AG09309 (cell line): Measurements from ENCODE around the gene PDE4D.
"Not testable (repeated sequence)": the region's sequence is repeated elsewhere in the genome, so short reads cannot be mapped to it uniquely, and the experiment has no call there.

Experiments
- DNase-seq: peaks from one replicate; pipeline ENCODE4 v3.0.0-alpha.2; 2010; ENCODE audit warnings: low read depth
- H3K4me3 ChIP-seq: 2 replicates; pipeline ENCODE4 v1.5.1; 2011; ENCODE audit warnings: mild to moderate bottlenecking, low read depth, low read length, moderate library complexity; ENCODE audit not compliant: control insufficient read depth
- CTCF ChIP-seq: IDR thresholded peaks from 2 replicates; pipeline ENCODE4 v1.5.1; 2011; ENCODE audit warnings: mild to moderate bottlenecking, low read depth, low read length, inconsistent platforms; ENCODE audit not compliant: insufficient read depth, control insufficient read depth; ENCODE audit errors: missing control alignments

Gene PDE4D

GRCh38 chr5:58961631-58962280, 931.8 kb downstream of the PDE4D start:
- no peak for DNase-seq
- TF ChIP-seq CTCF: no peak
- no peak overlapping the region for H3K4me3 ChIP-seq

- DNase-seq: no peak
- H3K4me3 ChIP-seq: no peak overlapping the region
- TF ChIP-seq CTCF: no peak
Observed at GRCh38 chr5:58958701-58959100, 934.8 kb downstream of the PDE4D start.

GRCh38 chr5:58953218-58953617, 940.3 kb downstream of the PDE4D start:
- H3K4me3 ChIP-seq, DNase-seq: not testable (repeated sequence)

- H3K4me3 ChIP-seq: no peak overlapping the region
- DNase-seq: no peak
- no peak for TF ChIP-seq CTCF
Observed at GRCh38 chr5:58950224-58950623, 943.3 kb downstream of the PDE4D start.

GRCh38 chr5:58946230-58946629, 947.3 kb downstream of the PDE4D start:
- no peak for DNase-seq
- no peak for TF ChIP-seq CTCF
- H3K4me3 ChIP-seq: no peak overlapping the region

- H3K4me3 ChIP-seq: no peak overlapping the region
- TF ChIP-seq CTCF: no peak
- DNase-seq: no peak
Observed at GRCh38 chr5:58944221-58944620, 949.3 kb downstream of the PDE4D start.

GRCh38 chr5:58940446-58940845, 953.1 kb downstream of the PDE4D start:
- no peak for DNase-seq
- H3K4me3 ChIP-seq: no peak overlapping the region
- no peak for TF ChIP-seq CTCF
